GM18519 (cell line): ENCODE results near the gene ARHGAP35.
"Not testable (repeated sequence)": the region's sequence is repeated elsewhere in the genome, so short reads cannot be mapped to it uniquely, and the experiment has no call there.

Source experiments
- ATAC-seq: cut with Tn5 transposase; IDR thresholded peaks from one replicate; pipeline ENCODE4 v1.9.1; 2021; ENCODE audit warnings: mild to moderate bottlenecking, moderate library complexity; ENCODE audit not compliant: unreplicated experiment, low FRiP score

The ARHGAP35 gene

DNA sequence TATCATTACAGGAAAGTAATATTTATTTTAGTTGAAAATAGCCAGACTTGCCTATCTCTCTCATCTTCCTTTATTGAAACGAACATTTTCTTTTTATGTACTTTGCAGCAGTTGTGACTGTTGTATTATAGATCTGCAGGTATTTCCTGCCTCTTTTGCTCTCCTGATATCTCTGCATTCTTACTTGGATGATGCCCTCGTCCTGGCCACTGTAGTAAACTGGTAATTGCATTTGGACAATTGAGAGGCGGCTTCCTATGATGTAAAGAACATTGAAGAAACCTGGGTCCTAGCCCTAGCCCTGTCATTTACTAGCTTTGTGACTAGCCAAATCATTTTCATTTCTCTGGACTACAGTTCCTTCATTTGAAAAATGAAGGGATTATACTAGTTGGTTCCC lies 6.4 kb downstream of the ARHGAP35 start:
- no peak for ATAC-seq

DNA sequence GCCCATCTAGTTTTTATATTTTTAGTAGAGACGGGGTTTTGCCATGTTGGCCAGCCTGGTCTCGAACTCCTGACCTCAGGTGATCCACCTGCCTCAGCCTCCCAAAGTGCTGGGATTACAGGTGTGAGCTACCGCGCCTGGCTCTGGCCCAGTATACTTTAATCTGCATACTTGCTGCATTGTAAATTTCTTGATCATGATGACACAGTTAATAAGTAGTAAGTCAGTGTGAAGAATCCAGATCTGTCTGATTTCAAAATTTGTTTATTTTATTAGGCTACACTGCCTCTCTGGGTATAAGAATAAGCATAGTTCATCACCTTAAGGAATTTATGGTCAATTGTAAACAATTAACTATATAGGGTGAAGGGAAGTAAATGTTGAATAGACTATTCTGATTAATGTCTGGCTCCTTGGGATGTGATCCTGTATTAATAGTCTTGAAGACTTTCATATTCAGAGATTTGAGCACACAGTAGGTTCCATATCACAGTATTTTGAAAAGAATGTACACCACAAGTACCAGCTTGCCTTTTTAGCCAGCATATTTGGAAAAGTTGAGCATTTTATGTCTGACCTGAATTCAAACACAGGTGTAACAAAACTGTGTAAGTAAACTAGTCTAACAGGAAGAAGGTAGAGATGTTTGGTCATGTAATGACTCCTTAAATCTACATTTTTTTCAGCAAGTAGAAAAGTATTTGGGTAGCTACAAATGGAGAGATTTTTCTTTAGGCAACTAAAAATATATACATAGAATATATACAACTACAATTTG lies 7.4 kb downstream of the ARHGAP35 start:
- no peak for ATAC-seq

DNA sequence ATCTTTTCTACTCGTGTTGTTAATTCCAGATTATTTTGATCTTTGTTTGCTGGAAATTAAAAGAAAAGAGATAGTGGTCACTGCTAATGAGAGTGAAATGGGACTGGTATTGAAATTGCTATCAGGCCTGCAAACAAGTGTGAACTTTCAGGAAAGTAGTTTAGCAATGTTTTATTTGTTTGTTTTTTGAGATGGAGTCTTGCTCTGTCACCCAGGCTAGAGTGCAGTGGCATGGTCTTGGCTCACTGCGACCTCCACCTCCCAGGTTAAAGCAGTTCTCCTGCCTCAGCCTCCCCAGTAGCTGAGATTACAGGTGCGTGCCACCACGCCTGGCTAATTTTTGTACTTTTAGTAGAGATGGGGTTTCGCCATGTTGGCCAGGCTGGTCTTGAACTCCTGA lies 10.4 kb downstream of the ARHGAP35 start:
- not testable (repeated sequence) for ATAC-seq

DNA sequence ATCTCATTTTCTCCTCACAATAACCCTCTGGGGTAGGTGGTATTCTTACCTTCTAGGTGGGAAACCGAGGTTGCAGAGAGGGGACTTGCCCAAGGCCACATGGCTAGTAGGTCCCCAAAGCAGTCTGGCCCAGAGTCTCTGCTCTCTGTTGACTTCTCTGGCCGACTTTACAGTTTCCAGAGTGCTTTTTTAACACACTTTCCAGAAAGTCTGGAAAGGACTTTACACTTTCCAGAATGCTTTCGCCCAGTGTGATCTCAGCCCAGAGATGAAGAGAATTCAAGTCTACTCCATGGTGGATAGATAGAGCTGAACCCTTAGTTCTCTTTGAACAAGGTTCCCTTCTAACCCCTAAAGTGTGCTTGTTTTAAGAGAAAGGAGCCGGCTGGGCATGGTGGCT lies 12.2 kb downstream of the ARHGAP35 start:
- no peak for ATAC-seq

DNA sequence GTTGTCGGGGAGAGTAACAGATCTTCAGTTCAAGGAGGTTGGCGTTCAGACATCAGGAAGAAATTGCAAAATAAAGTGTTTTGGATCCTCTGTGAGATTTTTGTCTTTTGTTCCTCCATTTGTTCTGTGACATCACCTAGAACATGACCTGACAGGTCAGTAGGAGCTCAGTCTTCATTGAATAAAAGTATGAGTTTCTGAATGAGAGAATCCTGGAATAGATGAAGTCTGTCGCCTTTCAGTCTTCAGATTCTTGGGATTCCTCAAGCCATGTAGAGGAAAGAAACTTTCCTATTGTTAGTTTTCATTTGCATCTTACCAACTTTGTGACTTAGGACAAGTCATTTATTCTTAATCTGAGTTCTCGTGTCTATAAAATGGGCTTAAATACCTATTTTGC lies 14.4 kb downstream of the ARHGAP35 start:
- ATAC-seq, result no peak

DNA sequence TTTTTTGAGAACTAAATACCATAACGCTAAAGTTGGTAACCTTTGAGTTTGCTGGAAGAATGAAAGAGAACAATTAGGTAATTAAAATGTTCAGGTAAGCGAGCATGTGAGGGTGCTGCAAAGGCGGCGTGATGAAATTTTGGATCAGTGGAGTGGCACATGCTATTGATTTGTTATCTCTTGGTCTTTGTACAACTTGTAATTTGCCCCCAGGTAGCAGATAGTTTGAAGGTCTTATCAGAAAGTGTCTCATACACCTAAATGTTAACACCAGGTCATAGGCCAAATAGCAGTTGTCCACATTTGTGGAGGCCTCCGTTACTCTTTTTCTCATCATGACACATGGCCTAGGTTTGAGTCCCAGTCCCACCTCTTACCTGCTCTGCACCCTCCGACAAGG lies 14.9 kb downstream of the ARHGAP35 start:
- ATAC-seq, result no peak

DNA sequence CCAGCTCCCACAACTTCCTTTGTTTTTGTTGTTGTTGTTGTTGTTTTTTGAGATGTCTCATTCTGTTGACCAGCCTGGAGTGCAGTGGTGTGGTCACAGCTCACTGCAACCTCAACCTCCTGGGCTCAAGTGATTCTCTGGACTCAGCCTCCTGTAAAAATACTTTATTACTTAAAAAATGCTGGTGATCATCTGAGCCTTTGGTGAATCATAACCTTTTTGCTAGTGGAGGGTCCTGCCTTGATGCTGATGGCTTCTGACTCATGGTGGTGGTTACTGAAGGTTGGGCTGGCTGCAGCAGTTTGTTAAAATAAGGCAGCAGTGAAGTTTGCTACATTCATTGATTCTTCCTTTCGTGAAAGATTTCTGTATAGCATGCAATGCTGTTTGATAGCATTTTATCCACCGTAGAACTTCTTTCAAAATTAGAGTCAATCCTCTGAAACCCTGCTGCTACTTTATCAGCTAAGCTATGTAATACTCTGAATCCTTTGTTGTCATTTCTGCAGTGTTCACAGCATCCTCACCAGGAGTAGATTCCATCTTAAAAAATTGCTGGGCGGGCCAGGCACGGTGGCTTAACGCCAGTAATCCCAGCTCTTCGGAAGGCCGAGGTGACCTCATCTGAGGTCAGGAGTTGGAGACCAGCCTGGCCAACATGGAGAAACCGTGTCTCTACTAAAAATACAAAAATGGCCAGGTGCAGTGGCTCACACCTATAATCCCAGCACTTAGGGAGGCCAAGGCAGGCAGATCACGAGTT lies 18.0 kb downstream of the ARHGAP35 start:
- no peak for ATAC-seq

DNA sequence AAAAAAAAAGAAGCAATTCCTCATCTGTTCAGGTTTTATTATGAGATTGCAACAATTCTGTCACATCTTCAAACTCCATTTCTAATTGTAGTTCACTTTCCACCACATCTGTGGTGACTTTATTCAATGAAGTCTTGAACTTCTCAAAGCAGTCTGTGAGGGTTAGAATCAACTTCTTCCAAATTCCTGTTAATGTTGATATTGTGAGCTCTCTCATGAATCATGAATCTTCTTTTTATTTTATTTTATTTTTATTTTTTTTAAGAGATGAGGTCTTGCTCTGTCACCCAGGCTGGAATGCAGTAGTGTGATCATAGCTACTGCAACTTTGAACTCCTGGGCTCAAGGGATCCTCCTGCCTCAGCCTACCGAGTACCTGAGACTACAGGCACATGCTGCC lies 19.6 kb downstream of the ARHGAP35 start:
- no peak for ATAC-seq

DNA sequence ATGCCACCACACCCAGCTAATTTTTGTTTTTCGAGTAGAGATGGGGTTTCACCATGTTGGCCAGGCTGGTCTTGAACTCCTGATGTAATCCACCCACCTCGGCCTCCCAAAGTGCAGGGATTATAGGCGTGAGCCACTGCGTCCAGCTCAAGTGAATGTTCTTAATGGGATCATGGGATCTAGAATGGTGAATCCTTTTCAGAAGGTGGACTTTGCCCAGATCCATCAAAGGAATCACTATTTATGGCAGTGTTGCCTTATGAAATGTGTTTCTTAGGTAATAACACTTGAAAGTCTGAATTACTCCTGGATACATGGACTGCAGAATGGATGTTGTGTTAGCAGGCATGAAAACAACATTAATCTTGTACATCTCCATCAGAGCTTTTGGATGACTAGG lies 20.3 kb downstream of the ARHGAP35 start:
- no peak for ATAC-seq

DNA sequence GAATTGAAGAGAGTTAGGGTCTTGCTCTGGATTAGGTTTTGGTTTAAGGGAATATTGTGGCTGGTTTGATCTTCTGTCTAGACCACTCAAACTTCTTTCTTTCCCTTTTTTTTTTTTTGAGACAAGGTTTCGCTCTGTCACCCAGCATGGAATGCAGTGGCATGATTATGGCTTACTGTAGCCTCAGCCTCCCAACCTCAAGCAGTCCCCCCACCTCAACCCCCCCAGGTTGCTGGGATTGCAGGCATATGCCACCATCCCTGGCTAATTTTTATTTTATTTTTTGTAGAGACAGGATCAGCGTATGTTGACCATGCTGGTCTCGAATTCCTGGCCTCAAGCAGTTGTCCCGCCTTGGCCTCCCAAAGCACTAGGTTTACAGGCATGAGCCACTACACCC lies 21.2 kb downstream of the ARHGAP35 start:
- no peak for ATAC-seq

DNA sequence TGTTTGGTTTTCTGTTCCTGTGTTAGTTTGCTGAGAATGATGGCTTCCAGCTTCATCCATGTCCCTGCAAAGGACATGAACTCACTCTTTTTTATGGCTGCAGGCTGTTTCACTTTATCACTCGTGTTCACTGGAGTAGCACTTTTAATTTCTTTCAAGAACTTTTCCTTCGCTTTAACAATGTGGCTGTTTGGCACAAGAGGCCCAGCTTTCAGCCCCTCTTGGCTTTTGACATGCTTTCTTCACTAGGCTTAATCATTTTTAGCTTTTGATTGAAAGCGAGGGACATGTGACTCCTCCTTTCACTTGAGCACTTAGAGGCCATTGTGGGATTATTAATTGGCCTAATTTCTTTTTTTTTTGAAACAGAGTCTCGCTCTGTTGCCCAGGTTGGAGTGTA lies 22.0 kb downstream of the ARHGAP35 start:
- not testable (repeated sequence) for ATAC-seq

DNA sequence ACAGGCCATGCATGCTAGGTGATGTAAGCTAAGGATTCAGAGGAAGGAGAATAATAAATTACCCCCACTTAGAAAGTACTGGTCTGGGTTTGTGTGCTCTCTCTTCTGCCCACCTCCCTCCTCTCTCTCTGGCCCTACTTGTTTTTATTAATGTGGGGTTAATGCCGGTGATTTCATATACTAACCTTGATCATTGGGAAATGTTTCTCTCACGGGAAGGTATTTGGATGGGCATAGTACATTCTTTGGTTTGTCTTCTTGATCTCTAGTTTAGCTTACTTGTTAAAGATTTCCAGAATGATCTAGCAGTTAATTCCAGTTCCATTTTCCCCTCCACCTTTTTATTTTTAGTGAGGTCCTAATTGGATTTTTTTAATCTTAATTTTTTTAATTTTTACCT lies 24.6 kb downstream of the ARHGAP35 start:
- ATAC-seq, result no peak

DNA sequence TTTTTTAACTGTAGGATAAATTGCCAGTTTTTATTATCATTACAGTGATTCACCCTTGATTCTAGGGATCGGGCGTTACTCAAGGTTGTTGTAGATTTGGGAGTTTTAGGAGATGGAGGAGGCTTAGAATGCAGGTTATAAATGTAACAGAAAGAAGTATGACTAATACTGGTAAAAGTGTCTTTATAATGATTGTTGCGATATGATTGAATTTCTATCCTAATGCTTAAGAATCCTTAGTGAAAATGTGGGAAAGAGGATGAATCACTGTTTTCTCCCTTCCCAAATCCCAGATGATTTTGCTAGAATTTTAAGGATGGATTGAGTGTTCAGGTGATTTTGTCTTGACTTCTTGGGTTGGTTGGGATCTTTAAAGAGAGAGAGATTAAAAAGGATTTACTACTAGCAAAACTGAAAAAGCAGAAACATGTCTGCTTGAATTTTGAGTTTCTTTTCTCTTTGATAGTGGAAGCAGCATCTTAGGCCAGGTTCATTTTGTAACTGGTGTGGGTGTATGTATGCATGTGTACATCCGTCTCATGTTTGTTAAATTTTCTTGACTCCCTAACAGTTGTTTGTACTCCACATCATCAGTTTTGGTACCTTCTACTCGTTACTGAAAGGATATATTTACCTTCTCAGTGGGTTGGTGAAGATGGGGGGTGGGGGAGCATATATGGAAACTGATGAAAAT lies 25.9 kb downstream of the ARHGAP35 start:
- ATAC-seq, result no peak

DNA sequence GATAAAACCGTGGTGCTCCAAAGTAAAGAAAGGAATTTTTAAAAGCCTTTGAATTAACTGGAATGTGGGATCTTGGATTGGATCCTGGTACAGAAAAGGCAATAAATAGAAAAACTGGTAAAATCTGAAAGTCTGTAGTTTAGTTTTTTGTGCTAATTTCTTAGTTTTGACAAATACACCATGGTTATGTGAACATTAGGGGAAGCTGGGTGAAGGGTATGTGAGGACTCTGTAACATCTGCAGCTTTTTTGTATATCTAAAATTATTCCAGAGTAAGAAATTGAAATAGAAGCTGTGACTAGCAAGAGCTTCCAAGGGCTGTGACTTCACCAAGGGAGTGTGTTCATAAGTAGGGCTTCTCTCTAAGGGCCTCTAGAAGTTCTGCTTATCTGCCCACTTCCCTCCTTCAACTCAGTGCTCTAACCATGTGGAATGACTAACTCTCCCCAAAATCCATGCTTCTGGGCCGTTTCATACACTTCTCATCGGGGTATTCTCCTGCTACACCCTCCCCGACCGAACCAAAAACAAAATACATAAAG lies 26.5 kb downstream of the ARHGAP35 start:
- ATAC-seq, result no peak

DNA sequence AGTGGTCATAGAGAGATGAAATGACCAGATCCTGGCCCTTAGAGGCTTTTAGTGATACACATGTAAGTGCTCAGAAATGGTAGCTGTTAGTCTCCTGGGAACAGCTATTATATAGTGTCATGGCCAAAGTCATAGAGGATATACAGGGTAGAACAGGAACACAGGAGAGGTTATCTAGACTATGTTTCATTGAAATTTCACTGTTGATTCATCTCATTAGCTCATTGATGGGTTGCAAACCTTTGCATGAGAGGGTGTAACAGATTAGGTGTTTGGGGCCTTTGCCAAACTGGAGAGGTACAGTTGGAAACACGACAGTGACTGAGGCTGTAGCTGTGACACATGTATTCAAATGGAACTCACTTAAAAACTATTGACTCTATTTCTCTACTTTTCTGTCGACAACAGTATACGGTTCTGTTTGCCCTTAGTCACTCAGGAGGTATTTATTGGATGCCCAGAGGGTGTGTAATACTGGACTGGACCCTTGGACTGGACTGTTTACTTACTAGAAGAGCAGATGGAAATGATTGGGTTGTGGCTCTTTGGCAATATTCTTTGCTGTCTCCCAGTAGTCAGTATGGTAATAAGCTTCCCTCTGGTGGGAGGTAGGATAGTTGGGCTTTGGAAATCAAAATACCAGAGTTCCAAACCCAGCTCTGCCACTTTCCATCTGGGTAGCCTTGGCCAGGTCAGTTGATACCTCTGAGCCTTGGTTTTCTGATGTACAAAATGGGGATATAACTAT lies 29.8 kb downstream of the ARHGAP35 start:
- no peak for ATAC-seq

DNA sequence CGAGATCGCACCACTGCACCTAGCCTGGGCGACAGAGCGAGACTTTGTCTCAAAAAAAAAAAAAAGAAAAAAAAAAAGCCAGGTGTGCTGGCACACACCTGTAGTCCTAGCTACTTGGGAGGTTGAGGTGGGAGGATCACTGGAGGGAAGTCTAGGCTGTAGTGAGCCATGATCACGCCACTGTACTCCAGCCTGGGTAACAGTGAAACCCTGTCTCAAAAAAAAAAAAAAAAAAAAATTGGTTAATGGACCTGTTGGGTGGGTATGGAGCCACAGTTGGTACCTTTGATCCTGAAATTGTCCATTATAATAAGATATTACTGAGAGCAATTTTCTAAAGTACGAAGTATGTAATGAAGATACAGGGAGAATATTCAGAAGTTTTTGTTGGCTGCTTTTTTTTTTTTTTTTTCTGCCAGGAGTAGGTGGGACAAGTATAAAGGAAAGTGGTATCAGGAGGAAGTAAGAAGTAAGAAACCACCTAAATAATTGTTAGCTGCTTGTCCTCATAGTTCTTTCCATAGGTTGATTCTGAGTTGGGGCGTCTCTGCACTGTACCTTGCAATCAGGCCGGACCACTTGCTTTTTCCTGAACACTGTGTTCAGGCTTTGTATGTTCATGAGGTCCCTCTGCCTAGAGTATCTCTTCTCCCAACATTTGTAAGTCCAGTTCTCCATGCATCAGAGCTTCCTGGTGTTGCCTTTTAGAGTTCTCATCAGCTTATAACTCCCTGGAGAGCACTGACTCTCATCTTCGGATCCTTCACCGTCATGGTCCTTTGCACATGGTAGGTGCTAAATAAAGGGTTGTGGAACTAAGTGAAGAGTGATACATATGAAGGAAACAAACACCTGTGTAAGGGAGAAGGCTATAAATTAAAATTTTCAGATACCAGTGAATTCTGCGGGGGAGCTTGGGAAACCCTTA lies 31.7 kb downstream of the ARHGAP35 start:
- no peak for ATAC-seq

DNA sequence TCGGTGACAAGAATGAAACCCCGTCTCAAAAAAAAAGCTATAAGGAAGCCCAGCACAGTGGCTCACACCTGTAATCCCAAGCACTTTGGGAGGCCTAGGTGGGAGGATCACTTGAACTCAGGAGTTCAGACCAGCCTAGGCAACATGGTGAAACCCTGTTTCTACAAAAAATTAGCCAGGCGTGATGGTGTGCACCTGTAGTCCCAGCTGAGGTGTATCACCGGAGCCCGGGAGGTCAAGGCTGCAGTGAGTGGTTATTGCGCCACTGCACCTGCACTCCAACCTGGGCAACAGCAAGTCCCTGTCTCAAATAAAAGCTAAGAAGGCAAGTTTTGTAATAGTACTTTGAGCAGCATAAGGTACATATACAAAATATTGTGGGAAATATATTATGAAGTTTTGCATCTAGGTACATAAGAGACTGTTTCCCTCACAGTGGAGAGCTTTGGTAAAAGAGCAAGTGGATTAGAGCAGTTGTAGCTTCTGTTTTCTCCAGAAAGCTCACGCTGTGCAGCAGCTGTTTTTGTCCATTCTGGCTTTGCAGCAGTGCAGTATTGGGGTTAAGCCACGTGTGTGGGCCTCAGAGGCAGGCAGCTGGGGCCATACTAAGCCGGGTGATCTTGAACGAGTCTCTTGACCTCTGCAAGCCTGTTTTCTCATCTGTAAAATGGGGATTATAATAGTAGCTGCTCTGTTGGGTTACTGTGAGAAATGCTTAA lies 35.4 kb downstream of the ARHGAP35 start:
- no peak for ATAC-seq

DNA sequence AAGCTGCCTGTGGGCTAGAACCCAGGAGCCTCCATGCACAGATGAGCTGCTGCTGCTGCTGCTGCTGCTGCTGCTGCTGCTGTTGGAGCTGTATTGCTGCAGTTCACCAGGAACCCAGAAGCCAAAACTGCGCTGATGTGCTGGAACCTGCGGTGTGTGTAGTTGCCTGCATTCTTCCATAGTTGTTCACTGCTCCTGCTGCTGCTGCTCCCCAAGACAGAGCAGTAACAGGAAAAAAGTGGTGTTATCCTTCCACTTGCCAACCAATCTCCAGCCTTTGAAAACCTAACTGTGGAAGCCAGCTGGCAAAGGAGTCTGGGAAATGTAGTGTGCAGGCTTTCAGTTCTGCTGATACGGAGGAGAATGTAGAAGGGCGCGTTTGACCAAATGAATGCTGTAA lies 37.9 kb downstream of the ARHGAP35 start:
- ATAC-seq, result no peak

DNA sequence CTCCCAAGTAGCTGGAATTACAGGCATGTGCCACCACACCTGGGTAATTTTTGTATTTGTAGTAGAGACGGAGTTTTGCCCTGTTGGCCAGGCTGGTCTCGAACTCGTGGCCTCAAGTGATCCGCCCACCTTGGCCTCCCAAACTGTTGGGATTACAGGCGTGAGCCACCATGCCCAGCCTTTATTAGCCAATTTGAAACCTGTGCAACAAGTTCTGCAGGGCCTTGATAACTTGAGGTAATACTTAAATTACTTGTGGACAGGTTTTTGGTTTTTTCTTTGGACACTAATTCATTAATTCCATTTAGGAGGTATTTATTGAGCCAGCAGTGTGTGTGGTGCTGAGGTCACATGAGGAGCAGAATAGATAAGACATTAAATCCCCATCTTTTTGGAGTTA lies 39.5 kb downstream of the ARHGAP35 start:
- ATAC-seq, result no peak
